ENCODE results near the gene SEMA6A.

The SEMA6A gene

GRCh38 chr5:116488356-116489041 lies 86.1 kb downstream of the SEMA6A start:
- no peak for DNase-seq

- no peak for DNase-seq
Measured at GRCh38 chr5:116487045-116487444, 87.6 kb downstream of the SEMA6A start.

- DNase-seq, result no peak
Measured at GRCh38 chr5:116486588-116486987, 88.0 kb downstream of the SEMA6A start.

GRCh38 chr5:116484645-116485044 lies 90.0 kb downstream of the SEMA6A start:
- no peak for DNase-seq

- no peak for DNase-seq
Measured at GRCh38 chr5:116482394-116482793, 92.2 kb downstream of the SEMA6A start.

GRCh38 chr5:116480894-116481510 lies 93.6 kb downstream of the SEMA6A start:
- DNase-seq, result no peak

- no peak for DNase-seq
Measured at GRCh38 chr5:116479776-116480675, 94.6 kb downstream of the SEMA6A start.

- DNase-seq, result no peak
Measured at GRCh38 chr5:116478491-116478890, 96.1 kb downstream of the SEMA6A start.

- DNase-seq, result no peak
Measured at GRCh38 chr5:116476897-116477537, 97.6 kb downstream of the SEMA6A start.

- no peak for DNase-seq
Measured at GRCh38 chr5:116475338-116475737, 99.3 kb downstream of the SEMA6A start.

GRCh38 chr5:116473706-116474105 lies 100.9 kb downstream of the SEMA6A start:
- no peak for DNase-seq

- DNase-seq, result no peak
Measured at GRCh38 chr5:116472274-116472673, 102.3 kb downstream of the SEMA6A start.

GRCh38 chr5:116469631-116470030 lies 105.0 kb downstream of the SEMA6A start:
- no peak for DNase-seq

- DNase-seq, result no peak
Measured at GRCh38 chr5:116468583-116468982, 106.0 kb downstream of the SEMA6A start.

GRCh38 chr5:116467465-116467843 lies 107.2 kb downstream of the SEMA6A start:
- no peak for DNase-seq

GRCh38 chr5:116466727-116467464 lies 107.7 kb downstream of the SEMA6A start:
- no peak for DNase-seq

GRCh38 chr5:116465411-116465810 lies 109.2 kb downstream of the SEMA6A start:
- no peak for DNase-seq

- DNase-seq, result no peak
Measured at GRCh38 chr5:116464144-116464708, 110.4 kb downstream of the SEMA6A start.

GRCh38 chr5:116462500-116462899 lies 112.1 kb downstream of the SEMA6A start:
- no peak for DNase-seq

- DNase-seq, result no peak
Measured at GRCh38 chr5:116459301-116459700, 115.3 kb downstream of the SEMA6A start.

GRCh38 chr5:116457062-116457461 lies 117.6 kb downstream of the SEMA6A start:
- DNase-seq, result no peak

GRCh38 chr5:116456036-116456435 lies 118.6 kb downstream of the SEMA6A start:
- DNase-seq, result no peak
